SK-MEL-5 (cell line): ENCODE measurements around the gene RYR3. TPM values are rescaled to one million over a fixed set of nuclear protein-coding genes. Genes with fewer than 3 reads are reported as not detected.

ENCODE experiments used
- DNase-seq: peaks from one replicate; pipeline ENCODE4 v3.0.0-alpha.2; 2016; ENCODE audit warnings: low read depth, low spot score
- in situ Hi-C: cut with HindIII; loops from 2 replicates; pipeline ENCODE4 v1.10.0; 2016; ENCODE audit warnings: low sequenced_read_pairs, high pct_unique_total_duplicates, low pct_unique_long_range_greater_than_20kb
- total RNA-seq: library from RNA; depleted of rRNA; stranded (reverse); fragments of >200 nt; shearing (Covaris generic); gene quantifications from 2 replicates; pipeline ENCODE4 v1.2.3, GENCODE V29; 2014

RYR3 gene
- total RNA-seq, 1 experiment from 2014 or later: 0.16 TPM

DNA sequence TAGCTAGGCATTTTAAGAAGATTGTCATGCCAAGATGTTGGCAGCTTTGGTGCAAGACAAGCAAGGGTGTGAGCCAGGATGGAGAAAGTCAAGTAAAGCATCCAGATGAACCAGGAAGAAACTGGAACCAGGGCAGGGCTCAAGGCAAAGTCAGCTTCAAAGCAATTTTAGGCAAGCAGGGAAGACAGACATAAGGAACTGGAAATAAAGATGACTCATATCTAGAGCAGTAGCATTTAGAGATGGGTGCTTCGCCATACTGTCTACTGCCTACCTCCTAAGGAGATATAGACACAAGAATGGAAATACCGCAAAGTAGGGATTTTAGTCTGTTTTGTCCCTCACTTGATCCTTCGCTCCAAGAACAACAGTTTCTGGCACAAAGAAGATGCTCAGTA is 59.9 kb downstream of the RYR3 start:
- DNase-seq: no peak
- in situ Hi-C loops: no loop called here

DNA sequence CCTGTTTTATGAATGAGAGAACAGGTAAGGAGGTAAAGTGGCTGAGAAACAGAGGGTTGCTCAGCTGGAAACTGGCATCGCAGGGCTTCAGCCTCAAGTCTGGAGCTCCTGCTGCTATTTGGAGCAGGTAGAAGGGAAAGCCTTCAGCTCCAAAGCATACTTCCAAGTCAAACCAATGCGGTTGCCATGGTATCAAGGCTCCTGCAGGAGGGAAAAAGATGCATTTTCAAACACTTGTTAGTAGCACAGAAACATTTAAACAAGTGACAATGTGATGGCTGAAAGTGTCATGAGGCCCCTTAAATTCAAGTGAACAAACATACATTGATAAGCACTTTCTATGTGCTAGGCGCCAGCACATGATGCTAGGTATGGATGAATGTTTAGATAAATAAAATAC is 60.4 kb downstream of the RYR3 start:
- DNase-seq: no peak
- in situ Hi-C loops: no loop called here

DNA sequence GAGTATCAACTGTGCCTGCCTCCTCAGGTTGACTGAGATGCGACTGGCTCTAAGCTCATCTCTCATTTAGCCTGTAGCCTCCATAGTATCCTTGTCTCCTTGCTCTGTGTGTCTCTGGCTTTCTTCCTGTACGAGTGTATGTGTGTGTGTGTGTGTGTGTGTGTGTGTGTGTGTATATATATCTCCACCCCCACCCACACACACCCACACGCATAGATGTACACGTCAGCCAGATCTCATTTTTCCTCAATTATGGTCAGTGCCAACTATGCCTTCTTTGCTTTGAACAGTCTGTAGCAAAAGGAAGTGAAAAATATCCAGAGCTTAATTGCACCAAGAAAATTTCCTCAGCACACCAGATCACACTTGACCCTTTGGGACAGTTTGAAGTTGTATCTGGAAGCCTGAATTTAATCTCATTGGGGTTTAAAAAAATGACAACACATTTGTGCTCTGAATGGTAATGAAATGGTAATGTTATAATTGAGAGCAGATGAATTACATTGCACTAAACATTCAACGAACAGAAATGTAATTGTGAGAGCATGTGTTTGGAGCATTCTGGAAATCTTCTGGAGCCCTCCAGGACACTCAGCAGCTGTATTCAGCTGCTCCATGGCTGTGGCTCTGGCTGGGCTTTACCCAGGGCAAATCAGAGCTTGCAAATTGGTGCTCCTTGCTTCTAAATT is 63.6 kb downstream of the RYR3 start:
- DNase-seq: no peak
- in situ Hi-C loops: no loop called here

DNA sequence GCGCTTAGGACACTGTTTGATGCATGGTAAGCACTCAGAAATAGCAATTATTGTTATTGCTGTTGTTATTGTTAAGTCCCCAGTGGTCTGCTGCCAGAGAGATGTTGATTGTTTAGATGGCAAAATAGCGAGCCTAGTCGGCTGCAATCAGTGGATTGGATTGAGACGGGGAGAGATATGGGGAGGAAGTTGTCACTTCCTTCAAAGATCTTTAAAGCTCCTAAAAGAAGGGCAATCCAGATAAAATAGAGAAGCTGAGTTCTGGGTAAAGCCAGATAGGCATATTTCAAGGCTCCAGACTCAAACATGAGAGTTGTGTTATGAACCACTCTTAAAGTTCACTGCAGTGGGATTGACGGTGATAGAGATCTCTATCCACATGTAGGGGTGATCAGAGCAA is 64.5 kb downstream of the RYR3 start:
- in situ Hi-C loops: no loop called here
- DNase-seq: no peak

DNA sequence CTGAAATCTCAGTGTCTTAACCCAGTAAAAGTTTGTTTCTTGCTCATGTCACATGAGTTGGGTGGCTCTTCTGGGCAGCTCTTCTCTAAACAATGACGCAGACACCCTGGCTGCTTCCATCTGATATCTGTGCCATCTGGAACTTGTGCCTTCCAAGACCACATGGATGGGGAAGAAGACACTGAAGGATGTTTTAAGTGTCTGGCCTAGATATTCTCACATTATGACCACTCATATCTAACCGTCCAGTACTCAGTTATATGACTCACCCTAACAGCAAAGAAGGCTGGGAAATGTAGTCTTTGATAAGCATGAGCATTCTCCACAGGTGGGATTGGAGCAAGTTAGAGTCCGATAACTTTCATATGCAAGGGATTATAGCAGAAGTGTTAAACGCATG is 66.4 kb downstream of the RYR3 start:
- in situ Hi-C loops: no loop called here
- DNase-seq: no peak

DNA sequence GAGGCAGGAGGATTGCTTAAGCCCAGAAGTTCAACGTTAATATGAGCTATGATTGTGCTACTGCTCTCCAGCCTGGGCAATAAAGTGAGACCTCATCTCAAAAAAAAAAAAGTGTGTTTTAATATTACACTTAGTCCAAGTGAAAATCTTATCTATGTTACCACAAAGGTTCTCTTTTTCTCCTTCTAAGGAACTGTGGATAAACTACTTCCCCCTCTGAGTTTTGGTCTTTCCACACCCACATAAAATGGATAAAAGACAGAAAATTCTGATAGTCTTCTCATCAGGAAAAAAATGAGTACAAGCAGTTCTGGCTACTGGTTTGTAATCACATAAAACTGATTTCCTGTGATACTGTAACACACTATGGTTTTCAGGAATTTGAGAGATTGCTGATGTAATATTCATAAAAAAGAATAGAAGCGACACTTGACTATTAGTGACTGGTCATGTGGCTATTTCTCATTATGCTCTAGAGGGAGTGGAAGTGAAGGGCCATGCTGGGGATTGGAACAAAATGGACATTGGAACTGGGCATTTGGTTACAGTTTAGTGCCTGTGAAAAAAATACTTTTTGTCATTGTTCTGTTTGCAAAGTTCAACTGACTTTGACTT is 68.2 kb downstream of the RYR3 start:
- in situ Hi-C loops: no loop called here
- DNase-seq: no peak

DNA sequence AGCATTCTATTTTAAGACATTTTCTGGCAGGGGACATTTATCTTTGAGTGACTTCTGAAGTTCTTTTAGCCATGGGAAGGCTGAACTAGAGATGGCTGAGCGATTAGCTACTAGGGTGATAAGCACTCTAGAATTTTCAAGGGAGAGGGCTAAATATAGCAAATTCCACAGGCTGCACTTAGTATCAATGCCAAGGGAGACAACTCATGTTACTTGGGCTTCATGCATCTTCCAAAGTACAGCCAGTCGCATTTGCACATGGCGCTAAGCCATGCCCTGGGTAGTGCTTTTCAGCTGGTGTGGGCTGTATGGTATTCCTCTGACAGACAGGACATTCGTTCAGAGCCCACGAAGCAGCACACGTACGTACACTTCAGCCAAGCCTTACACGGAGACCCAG is 69.6 kb downstream of the RYR3 start:
- DNase-seq: no peak
- in situ Hi-C loops: no loop called here

DNA sequence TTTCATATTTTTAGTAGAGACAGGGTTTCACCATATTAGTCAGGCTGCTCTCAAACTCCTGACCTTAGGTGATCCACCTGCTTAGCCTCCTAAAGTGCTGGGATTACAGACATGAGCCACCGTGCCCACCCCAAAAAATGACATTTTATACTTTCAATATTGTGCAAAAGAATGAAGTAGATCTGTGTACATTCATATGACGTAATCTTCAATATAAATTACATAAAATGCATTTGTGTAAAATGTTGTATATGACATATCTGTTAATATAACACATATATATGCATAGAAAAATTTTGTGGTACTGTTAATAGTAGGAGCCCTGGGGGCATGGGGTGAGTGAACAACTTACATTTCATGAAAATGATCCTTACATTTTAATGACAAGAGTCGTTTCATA is 71.7 kb downstream of the RYR3 start:
- in situ Hi-C loops: no loop called here

DNA sequence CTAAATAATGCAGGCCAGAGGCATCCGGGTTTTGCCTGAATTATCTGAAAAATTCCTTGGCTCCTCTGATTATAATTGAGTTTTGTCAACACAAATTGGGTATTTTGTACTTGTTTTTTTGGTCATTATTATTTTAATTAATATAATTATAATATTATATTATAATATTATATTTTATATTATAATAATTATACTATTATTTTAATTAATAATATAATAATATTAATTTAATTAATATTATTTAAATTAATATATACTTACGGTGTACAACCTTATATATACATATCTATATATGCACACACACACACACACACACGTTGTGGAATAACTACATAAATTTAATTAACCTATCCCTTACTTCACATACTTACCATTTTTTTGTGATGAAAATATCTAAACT is 73.5 kb downstream of the RYR3 start:
- in situ Hi-C loops: no loop called here
- no peak for DNase-seq

More for the DNA sequence above, 71.7 kb downstream of the RYR3 start:
- DNase-seq: no peak

DNA sequence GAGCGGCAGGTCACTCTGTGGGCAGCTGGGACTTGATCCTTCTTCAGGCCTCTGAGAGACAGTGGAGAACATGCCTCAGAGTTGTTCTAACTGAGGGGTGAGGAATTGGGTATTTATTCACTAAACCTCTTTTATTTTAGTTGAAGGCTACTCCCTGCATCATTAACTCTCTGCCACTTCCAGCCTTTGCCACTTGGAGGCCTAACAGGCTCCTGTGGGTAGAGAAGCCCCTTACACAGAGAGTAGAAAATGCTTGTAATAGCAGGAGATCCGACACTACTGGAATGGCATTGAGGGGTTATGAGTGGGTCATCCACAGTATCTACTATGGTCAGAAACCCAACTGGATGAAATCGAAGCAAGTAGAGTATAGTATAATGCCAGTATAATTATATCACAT is 81.7 kb downstream of the RYR3 start:
- in situ Hi-C loops: no loop called here
- DNase-seq: peak; percentile 24

DNA sequence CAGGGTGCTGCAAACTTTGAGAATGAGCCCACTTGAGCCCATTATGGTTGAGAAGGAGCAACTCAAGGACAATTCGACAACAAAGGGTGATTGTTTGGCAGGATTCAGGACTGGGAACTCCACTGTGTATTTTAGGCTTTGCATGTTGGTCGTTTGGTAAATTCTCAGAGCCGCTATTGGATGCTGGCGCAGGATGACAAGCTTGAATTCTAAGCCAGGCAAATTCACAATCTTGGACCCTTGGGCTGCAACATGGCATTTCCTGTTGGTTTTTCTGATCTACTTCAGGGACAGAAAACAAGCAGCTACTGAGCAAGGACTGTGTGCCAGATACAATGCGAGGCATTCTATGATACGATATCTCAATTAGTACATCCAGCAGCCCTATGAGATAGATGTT is 82.8 kb downstream of the RYR3 start:
- DNase-seq: no peak

DNA sequence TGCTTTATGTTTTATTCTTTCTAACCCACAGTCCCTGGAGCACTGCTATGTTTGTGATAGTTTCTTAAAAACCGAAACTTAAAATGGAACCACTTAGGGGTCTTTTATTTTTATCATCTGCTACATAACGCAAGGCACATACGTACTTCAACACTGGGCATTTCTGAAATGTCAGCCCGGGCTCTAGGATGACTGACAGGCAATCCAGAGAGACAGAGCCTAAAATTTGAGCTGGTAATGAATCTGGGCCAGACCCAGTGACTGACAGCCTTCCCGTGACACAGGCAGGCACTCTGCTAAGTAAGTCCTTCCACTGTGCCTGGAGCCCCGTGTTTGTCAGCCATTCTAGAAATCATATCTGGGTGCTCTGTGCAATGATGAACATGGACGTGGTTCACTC is 84.6 kb downstream of the RYR3 start:
- in situ Hi-C loops: no loop called here
- no peak for DNase-seq

More for the DNA sequence above, 82.8 kb downstream of the RYR3 start:
- in situ Hi-C loops: no loop called here

DNA sequence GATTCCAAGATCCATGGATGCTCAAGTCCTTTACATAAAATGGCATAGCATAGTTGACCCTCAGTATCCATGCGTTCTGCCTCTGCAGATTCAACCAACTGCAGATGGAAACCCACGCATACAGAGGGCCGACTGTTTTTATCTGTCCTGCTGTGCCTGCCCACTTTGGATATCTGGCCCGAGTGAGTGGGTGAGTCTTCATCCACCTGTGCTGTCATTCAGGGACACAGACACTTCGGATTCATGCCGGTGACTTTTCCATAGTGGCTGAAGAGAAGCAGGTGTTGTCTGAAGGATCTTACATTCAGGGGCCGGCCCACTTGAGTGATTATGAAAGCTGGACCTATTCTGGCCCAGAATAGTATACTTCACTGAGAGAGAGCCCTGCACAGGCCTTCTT is 85.1 kb downstream of the RYR3 start:
- in situ Hi-C loops: no loop called here
- no peak for DNase-seq

DNA sequence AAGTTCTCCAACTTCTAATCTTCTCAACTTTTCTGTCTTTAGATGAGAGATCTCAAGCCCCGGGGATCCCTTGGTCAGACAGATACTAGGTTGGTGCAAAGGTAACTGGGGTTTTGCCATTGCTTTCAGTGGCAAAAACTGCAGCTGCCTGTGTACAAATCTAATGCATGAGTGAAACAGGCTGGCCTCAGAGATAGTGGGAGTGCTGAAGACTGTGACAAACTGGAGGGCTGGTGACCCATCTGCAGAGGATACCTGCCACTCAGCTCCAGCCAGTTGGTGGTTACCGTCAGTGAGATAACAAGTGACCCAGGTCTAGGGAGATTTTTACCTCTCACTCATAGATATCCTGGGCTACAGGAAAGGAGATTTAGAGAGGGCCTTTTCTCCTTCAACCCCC is 85.7 kb downstream of the RYR3 start:
- no peak for DNase-seq
- in situ Hi-C loops: no loop called here

DNA sequence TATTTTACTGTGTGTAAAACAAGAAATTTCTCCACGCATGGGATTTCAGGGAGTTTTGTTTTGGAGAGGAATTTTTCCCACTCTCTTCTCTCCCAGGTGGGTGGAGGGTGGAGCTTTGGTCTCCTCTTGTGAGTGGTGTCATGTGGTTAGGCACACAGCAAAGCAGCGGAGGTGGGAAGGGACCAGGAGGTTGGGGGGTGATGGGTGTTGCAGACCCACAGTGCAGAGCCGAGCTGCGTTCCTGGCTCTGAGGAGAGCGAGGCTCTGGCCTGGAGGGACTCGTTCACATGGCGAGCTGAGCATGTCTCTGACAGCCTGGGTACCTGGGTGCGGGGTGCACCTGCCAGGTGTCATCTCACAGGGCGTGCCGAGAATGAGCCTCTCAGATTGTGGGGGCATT is 87.8 kb downstream of the RYR3 start:
- DNase-seq: no peak
- in situ Hi-C loops: no loop called here

DNA sequence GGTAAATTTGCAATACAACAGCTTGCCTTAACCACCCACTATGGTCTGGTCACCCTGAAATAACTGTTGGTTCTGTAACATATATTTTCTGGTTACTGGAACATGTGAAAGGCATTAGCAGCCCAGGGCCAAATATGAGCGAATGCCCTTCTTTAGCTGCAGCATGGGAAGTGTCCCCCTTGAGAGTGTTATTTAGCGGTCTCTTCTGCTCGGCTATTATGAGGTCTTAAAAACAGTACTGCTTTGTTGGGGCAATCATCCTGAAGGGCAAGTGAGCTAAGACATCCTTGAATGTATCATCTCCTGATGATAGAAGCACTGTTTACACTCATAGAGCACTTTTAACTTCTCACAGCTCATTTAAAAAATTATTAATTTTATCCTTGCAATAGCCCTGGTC is 90.2 kb downstream of the RYR3 start:
- peak; percentile 64 for DNase-seq
- in situ Hi-C loops: no loop called here

DNA sequence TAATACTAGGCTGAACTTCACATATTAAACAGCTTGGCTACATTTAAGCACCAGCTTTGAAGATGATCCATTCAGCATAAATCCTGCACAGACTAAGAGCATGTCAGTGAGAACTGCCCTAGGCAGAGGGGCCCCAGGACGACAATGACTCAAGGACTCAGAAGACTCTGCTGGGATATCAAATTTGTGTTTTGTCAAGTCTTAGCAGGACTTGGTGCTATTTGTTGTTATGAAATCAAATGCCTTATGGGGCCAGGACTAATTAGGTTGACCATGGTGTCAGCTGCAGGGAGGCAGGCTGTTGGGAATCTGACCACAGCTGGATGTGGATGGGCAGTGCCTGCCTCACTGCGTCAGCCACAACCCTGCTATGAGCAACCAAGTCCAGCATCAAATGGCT is 91.8 kb downstream of the RYR3 start:
- in situ Hi-C loops: no loop called here
- no peak for DNase-seq

DNA sequence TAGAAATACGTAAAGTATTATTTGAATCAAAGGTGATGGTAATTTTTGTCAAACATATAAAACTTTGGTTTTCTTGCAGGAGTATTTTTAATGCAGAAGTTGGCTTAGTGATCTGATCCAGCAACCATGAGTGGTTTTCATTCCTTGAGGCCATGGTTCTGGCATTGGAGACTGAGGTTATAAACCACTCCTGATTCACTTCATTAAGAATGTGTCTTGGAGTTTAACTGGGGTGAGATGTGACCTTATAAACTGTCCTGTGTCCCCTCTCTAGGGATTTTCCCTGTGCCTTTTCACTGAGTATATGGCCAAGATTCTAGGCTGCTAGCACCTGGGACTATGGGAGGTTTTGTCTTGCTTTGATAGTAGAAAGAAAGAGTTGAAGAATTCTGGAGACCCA is 94.3 kb downstream of the RYR3 start:
- no peak for DNase-seq
- in situ Hi-C loops: no loop called here

DNA sequence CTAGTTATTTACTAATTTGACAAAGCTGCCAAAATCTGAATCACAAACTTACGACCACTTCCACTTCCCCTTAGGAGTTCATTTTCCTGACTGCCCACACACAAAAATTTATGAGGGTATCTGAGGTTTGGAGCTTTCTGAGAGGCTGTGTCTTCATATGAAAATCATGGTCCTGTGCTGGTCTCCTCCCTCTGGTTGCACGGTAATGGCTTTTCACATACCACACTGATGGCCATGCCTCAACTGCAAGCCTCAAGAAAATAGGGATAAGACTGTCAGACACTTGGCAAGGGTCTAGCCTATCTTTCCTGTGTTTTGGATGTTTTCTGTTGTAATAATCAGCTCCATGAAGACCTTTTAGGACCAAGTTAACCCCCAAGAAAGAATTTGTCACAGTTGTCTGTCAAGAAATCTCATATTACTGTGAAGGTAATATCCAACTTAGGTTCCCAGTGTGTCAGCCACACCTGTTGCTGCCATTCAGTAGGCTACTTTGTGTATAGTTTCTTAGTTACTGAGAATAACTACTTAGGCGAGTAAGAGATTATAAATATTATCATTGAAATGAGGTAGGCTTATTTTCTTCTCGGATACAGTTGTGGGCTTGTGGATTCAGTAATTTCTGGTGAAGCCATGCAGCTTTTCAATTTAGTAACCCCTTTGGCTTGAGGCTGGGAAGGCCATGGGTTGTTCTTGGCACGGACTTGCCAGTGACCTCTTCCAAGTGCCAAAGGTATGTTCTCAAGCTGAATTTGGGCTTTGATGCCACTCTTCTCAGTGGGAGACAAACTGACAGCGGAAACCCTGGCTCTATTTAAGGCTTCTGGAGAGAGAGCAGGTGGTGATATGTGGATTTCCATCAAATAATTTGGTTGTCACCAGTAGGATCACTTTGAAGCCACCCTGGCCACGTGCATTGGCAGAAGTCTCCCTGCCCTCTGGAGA is 101.1 kb downstream of the RYR3 start:
- DNase-seq: no peak
- in situ Hi-C loops: no loop called here
